Mammary epithelial cell (primary cell): ENCODE data around the gene DDHD1.

Experiments
- EZH2 ChIP-seq: IDR thresholded peaks from 2 replicates; pipeline ENCODE4 v1.6.1; 2012; ENCODE audit warnings: low read length, inconsistent platforms, borderline replicate concordance
- TF ChIP-seq, protein P1 (sequence below), 2 donors: IDR thresholded peaks in 1 of 2; conservative IDR thresholded peaks in 1 of 2; 2 replicates each; pipeline ENCODE4 v1.5.1; 2011 to 2012; ENCODE audit warnings: inconsistent platforms in 2 of 2, low read length in 2 of 2, mild to moderate bottlenecking in 2 of 2, control low read depth in 1 of 2, low read depth in 1 of 2; ENCODE audit not compliant: insufficient read depth in 1 of 2; ENCODE audit errors: extremely low read depth in 1 of 2

DNA sequence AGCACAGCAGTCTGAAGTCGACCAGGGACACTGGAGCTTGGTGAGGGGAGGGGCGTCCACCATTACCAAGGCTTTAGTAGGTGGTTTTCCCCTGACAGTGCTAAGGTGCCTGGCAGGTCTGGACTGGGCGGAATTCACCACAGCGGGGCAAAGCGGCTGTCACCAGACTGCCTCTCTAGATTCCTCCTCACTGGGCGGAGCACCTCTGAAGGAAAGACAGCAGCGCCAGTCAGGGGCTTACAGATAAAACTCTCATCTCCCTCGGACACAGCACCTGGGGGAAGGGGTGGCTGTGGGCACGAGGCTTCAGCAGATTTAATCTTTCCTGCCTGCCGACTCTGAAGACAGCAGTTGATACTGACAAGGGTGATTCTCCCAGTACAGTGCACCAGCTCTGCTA is 39.1 kb downstream of the DDHD1 start:
- TF ChIP-seq, protein P1, sequence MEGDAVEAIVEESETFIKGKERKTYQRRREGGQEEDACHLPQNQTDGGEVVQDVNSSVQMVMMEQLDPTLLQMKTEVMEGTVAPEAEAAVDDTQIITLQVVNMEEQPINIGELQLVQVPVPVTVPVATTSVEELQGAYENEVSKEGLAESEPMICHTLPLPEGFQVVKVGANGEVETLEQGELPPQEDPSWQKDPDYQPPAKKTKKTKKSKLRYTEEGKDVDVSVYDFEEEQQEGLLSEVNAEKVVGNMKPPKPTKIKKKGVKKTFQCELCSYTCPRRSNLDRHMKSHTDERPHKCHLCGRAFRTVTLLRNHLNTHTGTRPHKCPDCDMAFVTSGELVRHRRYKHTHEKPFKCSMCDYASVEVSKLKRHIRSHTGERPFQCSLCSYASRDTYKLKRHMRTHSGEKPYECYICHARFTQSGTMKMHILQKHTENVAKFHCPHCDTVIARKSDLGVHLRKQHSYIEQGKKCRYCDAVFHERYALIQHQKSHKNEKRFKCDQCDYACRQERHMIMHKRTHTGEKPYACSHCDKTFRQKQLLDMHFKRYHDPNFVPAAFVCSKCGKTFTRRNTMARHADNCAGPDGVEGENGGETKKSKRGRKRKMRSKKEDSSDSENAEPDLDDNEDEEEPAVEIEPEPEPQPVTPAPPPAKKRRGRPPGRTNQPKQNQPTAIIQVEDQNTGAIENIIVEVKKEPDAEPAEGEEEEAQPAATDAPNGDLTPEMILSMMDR (conservative IDR thresholded peaks at IDR 0.05 in 1 of 2, IDR thresholded peaks at IDR 0.05 in 1 of 2; ENCODE audit: extremely low read depth in 1 of 2, insufficient read depth in 1 of 2, low read depth in 1 of 2, low read length in 2 of 2), result no peak
- no peak for TF ChIP-seq EZH2
